ENCODE data around the gene METTL8. TPM values are rescaled to one million over a fixed set of nuclear protein-coding genes. Genes with fewer than 3 reads are reported as not detected.

Gene METTL8
- total RNA-seq, 1 donor from 2014 or later: 33.7 TPM

- DNase-seq (ENCODE audit: low read depth) (no peak), FAIRE-seq (no peak)
- no peaks in the 10 kb centered on the region for H3K36me3 ChIP-seq (ENCODE audit: control insufficient read depth, insufficient read depth, low read length)
- TF ChIP-seq, protein P1, sequence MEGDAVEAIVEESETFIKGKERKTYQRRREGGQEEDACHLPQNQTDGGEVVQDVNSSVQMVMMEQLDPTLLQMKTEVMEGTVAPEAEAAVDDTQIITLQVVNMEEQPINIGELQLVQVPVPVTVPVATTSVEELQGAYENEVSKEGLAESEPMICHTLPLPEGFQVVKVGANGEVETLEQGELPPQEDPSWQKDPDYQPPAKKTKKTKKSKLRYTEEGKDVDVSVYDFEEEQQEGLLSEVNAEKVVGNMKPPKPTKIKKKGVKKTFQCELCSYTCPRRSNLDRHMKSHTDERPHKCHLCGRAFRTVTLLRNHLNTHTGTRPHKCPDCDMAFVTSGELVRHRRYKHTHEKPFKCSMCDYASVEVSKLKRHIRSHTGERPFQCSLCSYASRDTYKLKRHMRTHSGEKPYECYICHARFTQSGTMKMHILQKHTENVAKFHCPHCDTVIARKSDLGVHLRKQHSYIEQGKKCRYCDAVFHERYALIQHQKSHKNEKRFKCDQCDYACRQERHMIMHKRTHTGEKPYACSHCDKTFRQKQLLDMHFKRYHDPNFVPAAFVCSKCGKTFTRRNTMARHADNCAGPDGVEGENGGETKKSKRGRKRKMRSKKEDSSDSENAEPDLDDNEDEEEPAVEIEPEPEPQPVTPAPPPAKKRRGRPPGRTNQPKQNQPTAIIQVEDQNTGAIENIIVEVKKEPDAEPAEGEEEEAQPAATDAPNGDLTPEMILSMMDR (IDR thresholded peaks at IDR 0.05; ENCODE audit: insufficient read depth, low read length, severe bottlenecking): no peak
- H3K4me3 ChIP-seq (ENCODE audit: low read depth, low read length): no peak overlapping the region
- no peaks in the 10 kb centered on the region for H3K27me3 ChIP-seq (ENCODE audit: control insufficient read depth, insufficient read depth, low read length)
These were observed 39.5 kb downstream of the METTL8 start for GRCh38 chr2:171394164-171394740.

DNA sequence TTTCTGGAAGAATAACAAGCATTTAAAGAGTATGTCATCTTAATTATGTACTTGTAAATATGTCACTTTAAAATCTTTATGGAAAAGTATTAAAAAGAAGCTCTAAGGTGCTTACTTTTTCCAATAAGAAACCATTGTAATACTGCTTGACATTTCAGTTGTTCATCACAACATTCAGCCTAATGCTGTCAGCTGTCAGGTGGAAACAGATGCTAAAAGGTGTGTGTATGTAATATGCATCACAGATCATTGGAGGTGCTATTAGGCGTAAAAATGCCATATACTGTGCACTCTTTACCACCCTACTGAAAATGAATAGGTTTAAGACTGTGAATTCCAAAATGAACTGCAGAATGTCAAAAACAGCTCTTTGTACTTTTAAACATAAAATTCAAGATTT lies 40.3 kb downstream of the METTL8 start:
- TF ChIP-seq, protein P1 (IDR thresholded peaks at IDR 0.05; ENCODE audit: insufficient read depth, low read length, severe bottlenecking): no peak
- no peaks in the 10 kb centered on the region for H3K36me3 ChIP-seq (ENCODE audit: control insufficient read depth, insufficient read depth, low read length)
- DNase-seq (ENCODE audit: low read depth) (no peak), FAIRE-seq (no peak)
- no peaks in the 10 kb centered on the region for H3K27me3 ChIP-seq (ENCODE audit: control insufficient read depth, insufficient read depth, low read length)
- no peak overlapping the region for H3K4me3 ChIP-seq (ENCODE audit: low read depth, low read length)

DNA sequence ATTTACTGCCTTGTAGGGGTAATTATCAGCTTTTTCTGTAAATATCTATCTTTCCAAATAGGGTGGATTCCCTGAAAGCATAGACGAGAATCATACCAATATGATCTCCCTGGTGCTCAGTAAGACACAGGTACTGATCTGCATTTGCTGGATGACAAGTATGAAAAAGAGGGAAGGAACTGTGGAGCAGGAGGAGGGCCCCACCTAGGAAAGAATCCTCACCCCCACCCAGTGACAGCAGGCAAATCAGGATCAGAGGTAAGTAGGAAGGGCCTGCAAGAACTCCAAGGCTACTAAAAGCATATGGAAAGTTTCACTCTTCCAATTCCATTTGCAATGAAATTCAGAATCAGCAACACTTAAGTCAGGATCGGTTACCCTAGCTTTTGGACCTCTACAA lies 42.3 kb downstream of the METTL8 start:
- no peaks in the 10 kb centered on the region for H3K27me3 ChIP-seq (ENCODE audit: control insufficient read depth, insufficient read depth, low read length)
- peaks cover 1% of the 10 kb centered on the region for H3K36me3 ChIP-seq (ENCODE audit: control insufficient read depth, insufficient read depth, low read length)
- DNase-seq (ENCODE audit: low read depth) (no peak), FAIRE-seq (no peak)
- TF ChIP-seq, protein P1 (IDR thresholded peaks at IDR 0.05; ENCODE audit: insufficient read depth, low read length, severe bottlenecking): no peak
- H3K4me3 ChIP-seq (ENCODE audit: low read depth, low read length): no peak overlapping the region

DNA sequence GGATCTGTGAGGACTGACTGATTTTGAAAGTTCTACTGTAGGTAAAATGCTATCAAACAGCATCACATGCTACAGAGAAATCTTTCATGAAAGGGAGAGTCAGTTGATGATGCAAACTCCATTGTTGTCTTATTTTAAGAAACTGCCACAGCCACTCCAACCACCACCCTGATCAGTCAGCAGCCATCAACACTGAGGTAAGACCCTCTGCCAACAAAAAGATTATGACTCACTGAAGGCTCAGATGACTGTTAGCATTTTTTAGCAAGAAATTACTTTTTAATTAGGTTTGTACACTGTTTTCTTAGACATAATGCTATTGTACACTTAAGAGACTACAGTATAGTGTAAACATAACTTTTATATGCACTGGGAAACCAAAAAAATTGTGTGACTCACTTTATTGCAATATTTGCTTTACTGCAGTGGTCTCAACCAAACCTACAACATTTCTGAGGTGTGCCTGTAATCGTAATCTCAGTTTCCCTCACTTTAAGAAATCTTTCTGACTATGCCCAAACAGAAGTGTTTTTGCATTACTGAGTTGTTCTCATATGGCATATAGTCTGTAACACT lies 42.8 kb downstream of the METTL8 start:
- Histone ChIP-seq H3K4me3 (ENCODE audit: low read depth, low read length) (no peak overlapping the region), H3K27me3 (ENCODE audit: control insufficient read depth, insufficient read depth, low read length) (no peaks in the 10 kb centered on the region), H3K36me3 (ENCODE audit: control insufficient read depth, insufficient read depth, low read length) (peaks cover 2% of the 10 kb centered on the region)
- DNase-seq (ENCODE audit: low read depth) (peak; percentile 79), FAIRE-seq (no peak)
- TF ChIP-seq, protein P1 (IDR thresholded peaks at IDR 0.05; ENCODE audit: insufficient read depth, low read length, severe bottlenecking): no peak

GRCh38 chr2:171389780-171390179 lies 44.0 kb downstream of the METTL8 start:
- peaks cover 2% of the 10 kb centered on the region for H3K36me3 ChIP-seq (ENCODE audit: control insufficient read depth, insufficient read depth, low read length)
- no peaks in the 10 kb centered on the region for H3K27me3 ChIP-seq (ENCODE audit: control insufficient read depth, insufficient read depth, low read length)
- H3K4me3 ChIP-seq (ENCODE audit: low read depth, low read length): no peak overlapping the region
- FAIRE-seq (no peak), DNase-seq (ENCODE audit: low read depth) (no peak)
- TF ChIP-seq, protein P1 (IDR thresholded peaks at IDR 0.05; ENCODE audit: insufficient read depth, low read length, severe bottlenecking): no peak

- no peaks in the 10 kb centered on the region for H3K27me3 ChIP-seq (ENCODE audit: control insufficient read depth, insufficient read depth, low read length)
- TF ChIP-seq, protein P1 (IDR thresholded peaks at IDR 0.05; ENCODE audit: insufficient read depth, low read length, severe bottlenecking): no peak
- no peak for FAIRE-seq
- peaks cover 2% of the 10 kb centered on the region for H3K36me3 ChIP-seq (ENCODE audit: control insufficient read depth, insufficient read depth, low read length)
- no peak overlapping the region for H3K4me3 ChIP-seq (ENCODE audit: low read depth, low read length)
- no peak for DNase-seq (ENCODE audit: low read depth)
These were observed 44.5 kb downstream of the METTL8 start for GRCh38 chr2:171389325-171389724.

All from bronchial epithelial cell (primary cell).